GM12801 (cell line): Measurements from ENCODE around the gene SOWAHA.

Experiments
- CTCF ChIP-seq: IDR thresholded peaks from one replicate; pipeline ENCODE4 v1.5.1; 2011; ENCODE audit warnings: control low read depth; ENCODE audit not compliant: insufficient read length; ENCODE audit errors: extremely low read depth

SOWAHA gene

GRCh38 chr5:132821350-132821749, 8.2 kb downstream of the SOWAHA start:
- TF ChIP-seq CTCF: no peak

- no peak for TF ChIP-seq CTCF
These were observed 8.7 kb downstream of the SOWAHA start for GRCh38 chr5:132821791-132822190.

GRCh38 chr5:132822650-132823480, 9.8 kb downstream of the SOWAHA start:
- TF ChIP-seq CTCF: no peak

- no peak for TF ChIP-seq CTCF
These were observed 10.5 kb downstream of the SOWAHA start for GRCh38 chr5:132823481-132824050.

- TF ChIP-seq CTCF: no peak
These were observed 11.3 kb downstream of the SOWAHA start for GRCh38 chr5:132824426-132824825.

GRCh38 chr5:132825033-132825833, 12.1 kb downstream of the SOWAHA start:
- TF ChIP-seq CTCF: no peak

GRCh38 chr5:132825834-132826391, 12.8 kb downstream of the SOWAHA start:
- no peak for TF ChIP-seq CTCF
